Muscle of leg (tissue), 11 donors: Measurements from ENCODE around the gene KIRREL2. TPM values are rescaled to one million over a fixed set of nuclear protein-coding genes. Genes with fewer than 3 reads are reported as not detected.

Source experiments
- DNase-seq: peaks from one replicate; pipeline ENCODE4 v3.0.0; 2013
- H3K27ac ChIP-seq: one replicate; pipeline ENCODE4 v1.5.1; 2013; ENCODE audit warnings: mild to moderate bottlenecking, low read length, control low read depth
- H3K27me3 ChIP-seq: one replicate; pipeline ENCODE4 v1.6.1; 2013; ENCODE audit warnings: low read length; ENCODE audit not compliant: control insufficient read depth, insufficient read depth
- H3K36me3 ChIP-seq: one replicate; pipeline ENCODE4 v1.6.1; 2013; ENCODE audit warnings: low read length; ENCODE audit not compliant: control insufficient read depth, insufficient read depth
- H3K4me1 ChIP-seq: one replicate; pipeline ENCODE4 v1.6.1; 2013; ENCODE audit warnings: low read length; ENCODE audit not compliant: control insufficient read depth, insufficient read depth
- H3K4me3 ChIP-seq: one replicate; pipeline ENCODE4 v1.5.1; 2013; ENCODE audit warnings: low read length, control low read depth
- H3K9me3 ChIP-seq: replicated peaks from 2 replicates; pipeline ENCODE4 v1.6.1; 2013; ENCODE audit warnings: low read depth, low read length; ENCODE audit not compliant: control insufficient read depth
- WGBS: methylation state at CpG from one replicate; pipeline ENCODE4 v1.1.5; 2013; ENCODE audit warnings: missing lambda C conversion rate; ENCODE audit not compliant: insufficient coverage; 5-methylcytosine and 5-hydroxymethylcytosine counted together
- polyA plus RNA-seq, 8 donors: library from polyadenylated mRNA; unstranded; fragments of 120-200 nt; gene quantifications; one replicate each; pipeline versions ENCODE4 v1.2.1 to v1.2.3, GENCODE V29; 2013; ENCODE audit warnings: inconsistent platforms in 1 of 8, low replicate concordance in 1 of 8; ENCODE audit not compliant: insufficient read length in 8 of 8, insufficient read depth in 1 of 8
- total RNA-seq: library from RNA; stranded (reverse); fragments of 120-200 nt; gene quantifications from one replicate; pipeline ENCODE4 v1.2.4, GENCODE V29; 2013

The KIRREL2 gene
- total and polyA plus RNA-seq, 9 donors, result 0.28 to 1.0 (median 0.48) TPM

GRCh38 chr19:35915443-35915842 is 58.7 kb downstream of the KIRREL2 start:
- Histone ChIP-seq H3K27me3 (no peaks in the 10 kb centered on the region), H3K9me3 (no peaks in the 10 kb centered on the region), H3K4me1 (no peaks in the 10 kb centered on the region), H3K27ac (no peak overlapping the region), H3K4me3 (no peak overlapping the region), H3K36me3 (no peaks in the 10 kb centered on the region)
- no CpG with 5 or more reads among the region's 3 CpGs for WGBS
- no peak for DNase-seq

Other genes starting within 250 kb of the KIRREL2 start
- 9.5 TPM for gene HAUS5, start 244.2 kb upstream of the KIRREL2 start, total RNA-seq
- 10 to 100 TPM in 7 of 8 donors, 1 to 10 TPM in 1; 9.4 to 16.1 (median 12.6) TPM for gene HAUS5, start 244.2 kb upstream of the KIRREL2 start, polyA plus RNA-seq
- 32.8 TPM for gene RBM42, start 227.9 kb upstream of the KIRREL2 start, total RNA-seq
- 10 to 100 TPM; 44.7 to 55.3 (median 51.5) TPM for gene RBM42, start 227.9 kb upstream of the KIRREL2 start, polyA plus RNA-seq
- 1.6 TPM for gene ETV2, start 215.2 kb upstream of the KIRREL2 start, total RNA-seq
- gene ETV2, start 215.2 kb upstream of the KIRREL2 start, polyA plus RNA-seq, result 1 to 10 TPM; 1.7 to 4.9 (median 3.2) TPM
- 582 TPM for gene COX6B1, start 208.6 kb upstream of the KIRREL2 start, total RNA-seq
- gene COX6B1, start 208.6 kb upstream of the KIRREL2 start, polyA plus RNA-seq, result 100 to 1,000 TPM; 263 to 328 (median 300) TPM
- gene UPK1A, start 190.4 kb upstream of the KIRREL2 start, total RNA-seq, result not detected
- gene UPK1A, start 190.4 kb upstream of the KIRREL2 start, polyA plus RNA-seq, result 1 to 10 TPM in 1 of 8 donors, under 1 TPM in 2, not detected in 5; 0.17 to 7.7 (median 0.28) TPM
- not detected for gene ZBTB32, start 152.4 kb upstream of the KIRREL2 start, total RNA-seq
- under 1 TPM in 6 of 8 donors, not detected in 2; 0.25 to 0.40 (median 0.36) TPM for gene ZBTB32, start 152.4 kb upstream of the KIRREL2 start, polyA plus RNA-seq
- gene KMT2B, start 138.9 kb upstream of the KIRREL2 start, total RNA-seq, result 7.6 TPM
- 10 to 100 TPM; 17.3 to 33.7 (median 25.3) TPM for gene KMT2B, start 138.9 kb upstream of the KIRREL2 start, polyA plus RNA-seq
- gene IGFLR1, start 114.5 kb upstream of the KIRREL2 start, total RNA-seq, result 2.1 TPM
- gene IGFLR1, start 114.5 kb upstream of the KIRREL2 start, polyA plus RNA-seq, result 1 to 10 TPM; 3.0 to 5.6 (median 3.9) TPM
- gene U2AF1L4, start 111.5 kb upstream of the KIRREL2 start, total RNA-seq, result 14.6 TPM
- 10 to 100 TPM; 10.6 to 17.6 (median 14.1) TPM for gene U2AF1L4, start 111.5 kb upstream of the KIRREL2 start, polyA plus RNA-seq
- 40.2 TPM for gene PSENEN, start 111.3 kb upstream of the KIRREL2 start, total RNA-seq
- 10 to 100 TPM; 34.1 to 45.1 (median 36.8) TPM for gene PSENEN, start 111.3 kb upstream of the KIRREL2 start, polyA plus RNA-seq
- 10.2 TPM for gene LIN37, start 108.3 kb upstream of the KIRREL2 start, total RNA-seq
- gene LIN37, start 108.3 kb upstream of the KIRREL2 start, polyA plus RNA-seq, result 10 to 100 TPM in 5 of 8 donors, 1 to 10 TPM in 3; 9.2 to 12.8 (median 10.9) TPM
- 46.7 TPM for gene HSPB6, start 99.9 kb upstream of the KIRREL2 start, total RNA-seq
- gene HSPB6, start 99.9 kb upstream of the KIRREL2 start, polyA plus RNA-seq, result 100 to 1,000 TPM; 236 to 741 (median 528) TPM
- gene PROSER3, start 98.7 kb upstream of the KIRREL2 start, total RNA-seq, result 3.9 TPM
- 10 to 100 TPM in 6 of 8 donors, 1 to 10 TPM in 2; 6.9 to 14.6 (median 11.9) TPM for gene PROSER3, start 98.7 kb upstream of the KIRREL2 start, polyA plus RNA-seq
- gene ARHGAP33, start 81.3 kb upstream of the KIRREL2 start, total RNA-seq, result 3.6 TPM
- gene ARHGAP33, start 81.3 kb upstream of the KIRREL2 start, polyA plus RNA-seq, result 10 to 100 TPM in 7 of 8 donors, 1 to 10 TPM in 1; 8.3 to 28.5 (median 19.4) TPM
- gene PRODH2, start 44.1 kb upstream of the KIRREL2 start, total RNA-seq, result not detected
- under 1 TPM in 2 of 8 donors, not detected in 6; 0.18 to 0.27 TPM for gene PRODH2, start 44.1 kb upstream of the KIRREL2 start, polyA plus RNA-seq
- 0.09 TPM for gene NPHS1, start 4.4 kb upstream of the KIRREL2 start, total RNA-seq
- under 1 TPM in 7 of 8 donors, not detected in 1; 0.04 to 0.37 (median 0.21) TPM for gene NPHS1, start 4.4 kb upstream of the KIRREL2 start, polyA plus RNA-seq
- 4.7 TPM for gene APLP1, start 11.7 kb downstream of the KIRREL2 start, total RNA-seq
- 10 to 100 TPM in 3 of 8 donors, 1 to 10 TPM in 5; 4.6 to 10.7 (median 7.5) TPM for gene APLP1, start 11.7 kb downstream of the KIRREL2 start, polyA plus RNA-seq
- gene NFKBID, start 43.6 kb downstream of the KIRREL2 start, total RNA-seq, result 1.8 TPM
- 1 to 10 TPM in 6 of 8 donors, under 1 TPM in 2; 0.85 to 3.3 (median 1.6) TPM for gene NFKBID, start 43.6 kb downstream of the KIRREL2 start, polyA plus RNA-seq
- gene HCST, start 45.6 kb downstream of the KIRREL2 start, total RNA-seq, result 4.0 TPM
- gene HCST, start 45.6 kb downstream of the KIRREL2 start, polyA plus RNA-seq, result 1 to 10 TPM; 3.5 to 7.8 (median 5.6) TPM
- gene TYROBP, start 51.4 kb downstream of the KIRREL2 start, total RNA-seq, result 18.0 TPM
- 10 to 100 TPM; 16.5 to 22.5 (median 18.9) TPM for gene TYROBP, start 51.4 kb downstream of the KIRREL2 start, polyA plus RNA-seq
- gene LRFN3, start 79.5 kb downstream of the KIRREL2 start, total RNA-seq, result 1.8 TPM
- 10 to 100 TPM in 3 of 8 donors, 1 to 10 TPM in 5; 6.3 to 13.9 (median 9.3) TPM for gene LRFN3, start 79.5 kb downstream of the KIRREL2 start, polyA plus RNA-seq
- 18.7 TPM for gene SDHAF1, start 138.3 kb downstream of the KIRREL2 start, total RNA-seq
- 10 to 100 TPM; 10.9 to 14.8 (median 12.9) TPM for gene SDHAF1, start 138.3 kb downstream of the KIRREL2 start, polyA plus RNA-seq
- gene SYNE4, start 151.9 kb downstream of the KIRREL2 start, total RNA-seq, result 0.18 TPM
- gene SYNE4, start 151.9 kb downstream of the KIRREL2 start, polyA plus RNA-seq, result 1 to 10 TPM in 1 of 8 donors, under 1 TPM in 7; 0.11 to 1.2 (median 0.41) TPM
- 8.3 TPM for gene ALKBH6, start 157.3 kb downstream of the KIRREL2 start, total RNA-seq
- gene ALKBH6, start 157.3 kb downstream of the KIRREL2 start, polyA plus RNA-seq, result 10 to 100 TPM in 4 of 8 donors, 1 to 10 TPM in 4; 7.8 to 12.1 (median 9.9) TPM
- 2.9 TPM for gene CLIP3, start 176.0 kb downstream of the KIRREL2 start, total RNA-seq
- 10 to 100 TPM; 12.2 to 27.6 (median 18.9) TPM for gene CLIP3, start 176.0 kb downstream of the KIRREL2 start, polyA plus RNA-seq
- gene THAP8, start 197.4 kb downstream of the KIRREL2 start, total RNA-seq, result 4.9 TPM
- 10 to 100 TPM in 1 of 8 donors, 1 to 10 TPM in 7; 7.9 to 11.3 (median 9.0) TPM for gene THAP8, start 197.4 kb downstream of the KIRREL2 start, polyA plus RNA-seq
- 2.1 TPM for gene WDR62, start 198.0 kb downstream of the KIRREL2 start, total RNA-seq
- gene WDR62, start 198.0 kb downstream of the KIRREL2 start, polyA plus RNA-seq, result 1 to 10 TPM; 3.2 to 4.6 (median 3.6) TPM